GM10266 (cell line): ENCODE data around the gene UBFD1.
"Not testable (repeated sequence)": the region's sequence is repeated elsewhere in the genome, so short reads cannot be mapped to it uniquely, and the experiment has no call there.

Experiments
- DNase-seq: peaks from one replicate; pipeline ENCODE4 v3.0.0; 2012; ENCODE audit errors: extremely low spot score
- TF ChIP-seq, protein P1 (sequence below): IDR thresholded peaks from 2 replicates; pipeline ENCODE4 v1.5.1; 2012; ENCODE audit warnings: mild to moderate bottlenecking, low read depth; ENCODE audit not compliant: control insufficient read depth, insufficient read depth; ENCODE audit errors: missing control alignments

Gene UBFD1

GRCh38 chr16:23539984-23540816, 17.3 kb upstream of the UBFD1 start:
- no peak for DNase-seq
- TF ChIP-seq, protein P1, sequence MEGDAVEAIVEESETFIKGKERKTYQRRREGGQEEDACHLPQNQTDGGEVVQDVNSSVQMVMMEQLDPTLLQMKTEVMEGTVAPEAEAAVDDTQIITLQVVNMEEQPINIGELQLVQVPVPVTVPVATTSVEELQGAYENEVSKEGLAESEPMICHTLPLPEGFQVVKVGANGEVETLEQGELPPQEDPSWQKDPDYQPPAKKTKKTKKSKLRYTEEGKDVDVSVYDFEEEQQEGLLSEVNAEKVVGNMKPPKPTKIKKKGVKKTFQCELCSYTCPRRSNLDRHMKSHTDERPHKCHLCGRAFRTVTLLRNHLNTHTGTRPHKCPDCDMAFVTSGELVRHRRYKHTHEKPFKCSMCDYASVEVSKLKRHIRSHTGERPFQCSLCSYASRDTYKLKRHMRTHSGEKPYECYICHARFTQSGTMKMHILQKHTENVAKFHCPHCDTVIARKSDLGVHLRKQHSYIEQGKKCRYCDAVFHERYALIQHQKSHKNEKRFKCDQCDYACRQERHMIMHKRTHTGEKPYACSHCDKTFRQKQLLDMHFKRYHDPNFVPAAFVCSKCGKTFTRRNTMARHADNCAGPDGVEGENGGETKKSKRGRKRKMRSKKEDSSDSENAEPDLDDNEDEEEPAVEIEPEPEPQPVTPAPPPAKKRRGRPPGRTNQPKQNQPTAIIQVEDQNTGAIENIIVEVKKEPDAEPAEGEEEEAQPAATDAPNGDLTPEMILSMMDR: no peak

- DNase-seq: not testable (repeated sequence)
These were observed 16.7 kb upstream of the UBFD1 start for GRCh38 chr16:23540817-23541178.

- DNase-seq: no peak
- TF ChIP-seq, protein P1: no peak
These were observed 13.1 kb upstream of the UBFD1 start for GRCh38 chr16:23544436-23544835.

DNA sequence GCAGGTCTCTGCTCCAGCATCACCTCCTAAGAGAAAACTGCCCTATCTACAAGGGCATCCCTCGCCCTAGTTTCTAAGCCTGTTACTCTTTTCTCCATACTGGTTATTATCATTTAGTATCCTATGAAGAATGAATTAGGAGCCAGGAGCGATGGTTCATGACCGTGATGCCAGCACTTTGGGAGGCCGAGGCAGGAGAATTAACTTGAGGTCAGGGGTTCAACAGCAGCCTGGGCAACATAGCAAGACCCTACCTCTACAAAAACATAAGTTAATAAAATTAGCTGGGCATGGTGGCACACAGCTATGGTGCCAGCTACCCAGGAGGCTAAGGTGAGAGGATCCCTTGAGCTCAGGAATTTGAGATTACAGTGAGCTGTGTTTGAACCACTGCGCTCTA, 7.6 kb upstream of the UBFD1 start:
- no peak for DNase-seq
- TF ChIP-seq, protein P1: no peak

DNA sequence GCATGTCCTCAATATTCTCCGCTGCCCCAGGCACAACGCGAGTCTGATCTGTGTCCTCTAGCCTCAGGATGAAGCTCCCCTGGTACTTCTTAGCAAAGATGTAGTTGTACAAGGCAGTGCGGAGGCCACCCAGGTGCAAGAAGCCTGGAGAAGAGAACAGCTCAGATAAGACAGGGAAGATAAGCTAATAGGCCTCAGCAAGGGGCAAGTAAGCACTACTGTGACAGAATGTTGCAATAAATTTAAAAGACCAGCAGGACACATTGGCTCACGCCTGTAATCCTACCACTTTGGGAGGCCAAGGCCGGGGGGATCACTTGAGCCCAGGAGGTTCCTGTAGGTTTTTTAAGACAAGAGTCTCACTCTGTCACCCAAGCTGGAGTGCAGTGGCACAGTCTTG, 5.4 kb upstream of the UBFD1 start:
- TF ChIP-seq, protein P1: no peak
- DNase-seq: no peak

DNA sequence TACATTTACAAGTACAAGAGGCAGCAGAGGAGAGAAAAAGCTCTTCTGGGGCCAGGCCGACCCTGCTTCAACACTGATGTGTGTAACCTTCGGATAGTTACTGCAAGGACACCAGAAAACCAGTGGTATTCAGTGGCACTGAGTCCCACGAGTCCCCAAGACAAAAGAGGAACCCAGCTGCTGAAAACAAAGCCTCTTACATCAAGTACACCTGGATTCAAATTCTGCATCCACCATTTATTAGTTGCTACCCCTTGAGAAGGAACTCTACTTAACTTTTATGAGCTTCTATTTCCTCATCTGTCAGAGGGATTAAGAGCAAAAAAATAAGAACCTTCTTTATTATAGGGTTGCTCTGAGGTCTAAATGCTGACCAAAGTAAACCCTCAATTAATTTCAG, 3.0 kb upstream of the UBFD1 start:
- TF ChIP-seq, protein P1: no peak
- DNase-seq: no peak

DNA sequence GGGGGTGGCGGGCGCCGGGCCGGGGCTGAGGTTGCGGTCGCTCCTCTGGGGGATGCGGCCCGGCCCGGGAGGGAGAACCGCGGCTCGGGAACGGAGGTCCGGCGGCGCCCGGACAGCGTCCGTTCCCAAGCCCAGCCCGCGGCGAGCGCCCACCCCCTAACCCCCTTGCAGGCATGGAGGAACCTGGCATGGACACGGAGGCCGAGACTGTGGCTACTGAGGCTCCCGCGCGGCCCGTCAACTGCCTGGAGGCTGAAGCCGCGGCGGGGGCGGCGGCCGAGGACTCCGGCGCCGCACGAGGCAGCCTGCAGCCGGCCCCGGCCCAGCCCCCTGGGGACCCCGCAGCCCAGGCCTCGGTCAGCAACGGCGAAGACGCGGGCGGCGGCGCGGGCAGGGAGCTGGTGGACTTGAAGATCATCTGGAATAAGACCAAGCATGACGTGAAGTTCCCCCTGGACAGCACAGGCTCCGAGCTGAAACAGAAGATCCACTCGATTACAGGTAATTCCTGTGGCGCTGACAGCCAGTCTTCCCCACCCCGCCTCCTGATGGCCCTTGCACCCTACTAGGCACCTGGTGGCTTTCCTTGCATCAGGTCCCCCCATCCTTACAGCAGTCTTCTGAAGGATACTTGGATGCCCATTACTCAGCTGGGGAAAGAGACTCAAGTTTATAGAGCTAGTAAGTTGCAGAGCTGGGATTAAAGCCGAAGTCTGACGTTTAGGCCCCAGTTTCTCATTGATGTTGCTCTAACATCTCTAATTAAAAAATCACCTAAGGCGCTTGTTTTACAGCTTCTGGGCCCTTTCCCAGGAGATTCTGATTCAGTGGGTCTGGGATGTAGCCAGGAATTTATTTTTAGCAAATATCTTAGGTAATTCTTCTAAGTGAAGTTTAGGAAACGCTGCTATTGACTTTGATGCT, 514 bp downstream of the UBFD1 start:
- TF ChIP-seq, protein P1: no peak
- no peak for DNase-seq
